CD4-positive, alpha-beta memory T cell (primary cell): ENCODE data around the gene SWAP70. TPM values are rescaled to one million over a fixed set of nuclear protein-coding genes. Genes with fewer than 3 reads are reported as not detected.

ENCODE experiments used
- CTCF ChIA-PET: fragments of 350-600 bp; sonication (Branson Sonifier 250); formaldehyde crosslinking; loops from one replicate; lab custom pipeline; 2021; ENCODE audit warnings: inconsistent platforms; ENCODE audit not compliant: partially characterized antibody; lab: Charles Lee
- POLR2A ChIA-PET: fragments of 350-600 bp; sonication (Branson Sonifier 250); formaldehyde crosslinking; loops from one replicate; lab custom pipeline; 2021; ENCODE audit not compliant: partially characterized antibody; lab: Charles Lee
- DNase-seq, 5 donors: peaks; one replicate each; pipeline versions ENCODE4 v3.0.0 to v3.0.0-alpha.2; 2020 to 2022; ENCODE audit warnings: mixed read lengths in 1 of 5
- H3K27ac ChIP-seq: one replicate; pipeline ENCODE4 v1.7.0; 2013; ENCODE audit warnings: low read depth, low read length
- H3K27me3 ChIP-seq: 2 replicates; pipeline ENCODE4 v1.7.0; 2013; ENCODE audit warnings: mild to moderate bottlenecking, low read length, moderate library complexity; ENCODE audit not compliant: insufficient read depth
- H3K36me3 ChIP-seq: 2 replicates; pipeline ENCODE4 v1.7.0; 2013; ENCODE audit warnings: mild to moderate bottlenecking, low read length, moderate library complexity; ENCODE audit not compliant: insufficient read depth
- H3K4me1 ChIP-seq: 2 replicates; pipeline ENCODE4 v1.7.0; 2013; ENCODE audit warnings: mild to moderate bottlenecking, low read length, moderate library complexity; ENCODE audit not compliant: insufficient read depth
- H3K4me3 ChIP-seq, 2 donors: one replicate each; pipeline ENCODE4 v1.7.0; 2013; ENCODE audit warnings: low read length in 2 of 2, mild to moderate bottlenecking in 1 of 2
- H3K9me3 ChIP-seq, 2 donors: one replicate each; pipeline ENCODE4 v1.7.0; 2013; ENCODE audit warnings: low read length in 2 of 2, control low read depth in 1 of 2; ENCODE audit not compliant: control insufficient read depth in 1 of 2
- H3K27ac Mint-ChIP-seq, 7 donors: one replicate each; pipeline ENCODE4 v1.8.0; 2020 to 2021; ENCODE audit warnings: mixed read lengths in 7 of 7, mild to moderate bottlenecking in 6 of 7, inconsistent platforms in 3 of 7, moderate library complexity in 3 of 7
- H3K27me3 Mint-ChIP-seq, 2 donors: one replicate each; pipeline ENCODE4 v1.8.0; 2020 to 2021; ENCODE audit warnings: mixed read lengths in 2 of 2
- H3K36me3 Mint-ChIP-seq, 2 donors: one replicate each; pipeline ENCODE4 v1.8.0; 2020 to 2021; ENCODE audit warnings: mixed read lengths in 2 of 2, inconsistent platforms in 1 of 2, mild to moderate bottlenecking in 1 of 2
- H3K4me1 Mint-ChIP-seq, 4 donors: one replicate each; pipeline ENCODE4 v1.8.0; 2020 to 2021; ENCODE audit warnings: mixed read lengths in 4 of 4, mild to moderate bottlenecking in 1 of 4
- H3K4me3 Mint-ChIP-seq, 8 donors: one replicate each; pipeline ENCODE4 v1.8.0; 2020 to 2021; ENCODE audit warnings: mixed read lengths in 8 of 8, mild to moderate bottlenecking in 7 of 8, moderate library complexity in 6 of 8, inconsistent platforms in 3 of 8
- H3K9me3 Mint-ChIP-seq, 8 donors: one replicate each; pipeline ENCODE4 v1.8.0; 2020 to 2021; ENCODE audit warnings: mixed read lengths in 8 of 8, mild to moderate bottlenecking in 5 of 8, inconsistent platforms in 3 of 8, moderate library complexity in 1 of 8
- intact Hi-C: fragments of 100-400 bp; cut with micrococcal nuclease; formaldehyde crosslinking; loops from one replicate; pipeline ENCODE4 v1.15.1; 2023
- polyA plus RNA-seq, 2 donors: library from polyadenylated mRNA; unstranded; fragments of 300-500 nt; fragmentation: Illumina TruSeq; gene quantifications; one replicate each; pipeline ENCODE4 v1.2.3, GENCODE V29; 2021
- total RNA-seq, 2 experiments: library from RNA; stranded (reverse); gene quantifications; one replicate each; pipeline ENCODE4 v1.2.3, GENCODE V29; 2021

SWAP70 gene
- total and polyA plus RNA-seq, 4 experiments from 2014 or later: 2.2 to 6.6 (median 4.9) TPM

DNA sequence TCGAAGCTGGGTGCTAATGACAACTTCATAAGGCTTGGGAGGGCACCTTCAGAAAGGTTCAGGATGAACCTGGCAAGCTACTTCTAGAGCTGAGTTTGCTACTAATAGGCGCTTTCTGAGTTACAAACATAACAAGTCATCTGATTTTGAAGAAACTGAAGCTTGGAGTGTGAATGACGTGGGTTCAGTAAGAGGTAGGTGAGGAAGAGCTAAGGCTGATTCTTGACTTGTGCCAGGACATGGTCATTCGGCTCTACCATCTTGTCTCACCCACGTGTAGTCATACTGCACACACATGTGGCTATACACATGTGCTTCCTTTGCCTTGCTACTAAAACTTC, 56.4 kb downstream of the SWAP70 start:
- H3K9me3 ChIP-seq: no peaks in the 10 kb centered on the region
- intact Hi-C loops: no loop called here
- no peaks in the 10 kb centered on the region for H3K36me3 ChIP-seq
- Mint-ChIP-seq H3K27ac (peak overlapping the region in 2 of 7 donors; percentile 34 to 53), H3K36me3 (no peaks in the 10 kb centered on the region), H3K4me3 (no peak overlapping the region), H3K9me3 (peaks cover 0 to 2% (median 0%) of the 10 kb centered on the region in 8 donors), H3K4me1 (peaks cover 9 to 13% (median 11%) of the 10 kb centered on the region in 4 donors), H3K27me3 (no peaks in the 10 kb centered on the region)
- no peaks in the 10 kb centered on the region for H3K27me3 ChIP-seq
- ChIA-PET CTCF (no interaction called here), POLR2A (no interaction called here)
- no peak for DNase-seq
- no peak overlapping the region for H3K4me3 ChIP-seq
- H3K4me1 ChIP-seq: no peaks in the 10 kb centered on the region
- H3K27ac ChIP-seq: no peak overlapping the region

GRCh38 chr11:9722023-9722422, 58.1 kb downstream of the SWAP70 start:
- no peaks in the 10 kb centered on the region for H3K36me3 Mint-ChIP-seq
- DNase-seq: no peak
- H3K36me3 ChIP-seq: no peaks in the 10 kb centered on the region
- H3K4me3 Mint-ChIP-seq: no peak overlapping the region
- intact Hi-C loops: no loop called here
- H3K4me1 ChIP-seq: no peaks in the 10 kb centered on the region
- H3K9me3 Mint-ChIP-seq: peaks cover 0 to 2% (median 0%) of the 10 kb centered on the region in 8 donors
- H3K27me3 ChIP-seq: no peaks in the 10 kb centered on the region
- POLR2A ChIA-PET: no interaction called here
- no peaks in the 10 kb centered on the region for H3K9me3 ChIP-seq
- H3K27ac Mint-ChIP-seq: no peak overlapping the region
- H3K4me1 Mint-ChIP-seq: peaks cover 1 to 7% (median 4%) of the 10 kb centered on the region in 4 donors
- H3K27ac ChIP-seq: no peak overlapping the region
- CTCF ChIA-PET: no interaction called here
- H3K4me3 ChIP-seq: no peak overlapping the region
- H3K27me3 Mint-ChIP-seq: no peaks in the 10 kb centered on the region

GRCh38 chr11:9722893-9723292, 59.0 kb downstream of the SWAP70 start:
- H3K27ac Mint-ChIP-seq: peak overlapping the region in 1 of 7 donors; percentile 53
- H3K36me3 ChIP-seq: no peaks in the 10 kb centered on the region

DNA sequence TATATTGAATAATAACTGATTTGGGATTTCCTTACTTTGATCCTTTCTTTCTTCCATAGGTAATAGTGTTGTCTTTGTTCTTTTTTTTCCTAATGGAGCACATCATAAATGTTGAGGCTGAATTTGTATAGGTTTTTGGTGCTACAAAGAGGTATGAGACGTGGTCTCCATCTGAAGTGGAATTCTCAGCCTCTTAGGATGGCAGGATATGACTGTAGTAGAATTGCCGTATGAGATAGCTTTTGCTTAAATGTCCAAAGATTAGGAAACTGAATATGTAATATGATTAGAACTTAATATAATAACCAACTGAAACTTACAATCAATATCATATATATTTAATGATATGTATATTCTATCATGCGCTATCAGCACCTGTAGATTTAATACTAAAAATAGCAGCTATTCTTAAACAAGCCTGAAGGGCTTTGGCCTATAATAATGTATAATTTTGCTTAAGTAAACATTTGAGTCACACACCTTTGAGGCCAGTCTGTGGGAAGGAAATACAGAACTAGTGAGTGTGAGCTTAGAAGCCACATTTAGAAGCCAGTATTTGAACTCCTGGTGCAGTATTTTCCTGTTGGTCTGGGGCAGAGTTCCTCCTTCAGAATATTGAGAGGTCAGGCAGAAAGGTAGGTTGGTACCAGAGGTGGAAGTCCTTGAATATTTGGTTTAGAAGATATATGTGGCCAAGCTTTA, 62.6 kb downstream of the SWAP70 start:
- peaks cover 0 to 2% (median 0%) of the 10 kb centered on the region in 8 donors for H3K9me3 Mint-ChIP-seq
- Histone ChIP-seq H3K36me3 (no peaks in the 10 kb centered on the region), H3K27me3 (no peaks in the 10 kb centered on the region), H3K4me3 (no peak overlapping the region), H3K9me3 (no peaks in the 10 kb centered on the region), H3K4me1 (no peaks in the 10 kb centered on the region), H3K27ac (no peak overlapping the region)
- intact Hi-C loops: no loop called here
- H3K27ac Mint-ChIP-seq: no peak overlapping the region
- H3K27me3 Mint-ChIP-seq: no peaks in the 10 kb centered on the region
- POLR2A ChIA-PET: no interaction called here
- CTCF ChIA-PET: interaction anchor here (0.9 kb wide), 1 partner anchor 9 kb away, joined by 4 read pairs; no protein-coding TSS in a partner anchor
- H3K4me3 Mint-ChIP-seq: no peak overlapping the region
- no peak for DNase-seq
- no peaks in the 10 kb centered on the region for H3K4me1 Mint-ChIP-seq
- peaks cover 0 to 3% of the 10 kb centered on the region in 2 donors for H3K36me3 Mint-ChIP-seq

More at GRCh38 chr11:9722893-9723292, 59.0 kb downstream of the SWAP70 start:
- Histone ChIP-seq H3K27ac (no peak overlapping the region), H3K4me1 (no peaks in the 10 kb centered on the region), H3K9me3 (no peaks in the 10 kb centered on the region), H3K4me3 (no peak overlapping the region), H3K27me3 (no peaks in the 10 kb centered on the region)
- Mint-ChIP-seq H3K9me3 (peaks cover 0 to 2% (median 0%) of the 10 kb centered on the region in 8 donors), H3K27me3 (no peaks in the 10 kb centered on the region), H3K4me3 (no peak overlapping the region), H3K4me1 (peaks cover 0 to 7% (median 4%) of the 10 kb centered on the region in 4 donors), H3K36me3 (no peaks in the 10 kb centered on the region)
- ChIA-PET CTCF (no interaction called here), POLR2A (no interaction called here)
- intact Hi-C loops: no loop called here
- DNase-seq: no peak

DNA sequence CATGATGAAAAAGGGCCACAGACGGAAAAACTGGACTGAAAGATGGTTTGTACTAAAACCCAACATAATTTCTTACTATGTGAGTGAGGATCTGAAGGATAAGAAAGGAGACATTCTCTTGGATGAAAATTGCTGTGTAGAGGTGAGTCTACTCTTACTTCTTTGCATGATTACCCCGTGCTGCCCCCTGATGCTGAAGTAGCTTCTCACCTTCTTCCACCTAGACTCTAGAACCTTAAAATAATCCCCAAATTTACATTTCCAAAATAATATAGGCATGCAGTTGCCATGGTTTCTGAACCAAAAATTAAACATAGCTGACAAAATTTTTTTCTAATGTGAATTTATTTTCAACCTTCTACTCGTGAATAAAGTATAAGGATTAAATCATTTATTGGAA, 64.2 kb downstream of the SWAP70 start:
- ChIA-PET CTCF (no interaction called here), POLR2A (no interaction called here)
- H3K27ac ChIP-seq: no peak overlapping the region

GRCh38 chr11:9731256-9731655, 67.4 kb downstream of the SWAP70 start:
- no peaks in the 10 kb centered on the region for H3K4me1 ChIP-seq
- CTCF ChIA-PET: interaction anchor here (1.1 kb wide), 1 partner anchor 19 kb away, joined by 4 read pairs; no protein-coding TSS in a partner anchor
- peaks cover 20 to 29% of the 10 kb centered on the region in 2 donors for H3K36me3 Mint-ChIP-seq
- H3K9me3 Mint-ChIP-seq: peaks cover 0 to 14% (median 11%) of the 10 kb centered on the region in 8 donors
- POLR2A ChIA-PET: no interaction called here
- no peak for DNase-seq
- no peaks in the 10 kb centered on the region for H3K27me3 Mint-ChIP-seq
- H3K36me3 ChIP-seq: no peaks in the 10 kb centered on the region
- no peaks in the 10 kb centered on the region for H3K27me3 ChIP-seq
- H3K27ac Mint-ChIP-seq: no peak overlapping the region
- no peak overlapping the region for H3K4me3 Mint-ChIP-seq
- H3K9me3 ChIP-seq: no peaks in the 10 kb centered on the region
- no peak overlapping the region for H3K4me3 ChIP-seq
- H3K27ac ChIP-seq: no peak overlapping the region
- no peaks in the 10 kb centered on the region for H3K4me1 Mint-ChIP-seq
- intact Hi-C loops: no loop called here

More for the DNA sequence above, 64.2 kb downstream of the SWAP70 start:
- peaks cover 0 to 4% (median 0%) of the 10 kb centered on the region in 8 donors for H3K9me3 Mint-ChIP-seq
- H3K36me3 ChIP-seq: no peaks in the 10 kb centered on the region
- H3K4me1 ChIP-seq: no peaks in the 10 kb centered on the region
- no peaks in the 10 kb centered on the region for H3K4me1 Mint-ChIP-seq
- no peak for DNase-seq
- no peak overlapping the region for H3K4me3 ChIP-seq
- H3K27ac Mint-ChIP-seq: no peak overlapping the region
- H3K36me3 Mint-ChIP-seq: peaks cover 5% of the 10 kb centered on the region in 2 donors
- no peaks in the 10 kb centered on the region for H3K27me3 Mint-ChIP-seq
- H3K27me3 ChIP-seq: no peaks in the 10 kb centered on the region
- H3K4me3 Mint-ChIP-seq: no peak overlapping the region
- H3K9me3 ChIP-seq: no peaks in the 10 kb centered on the region
- intact Hi-C loops: no loop called here

- Mint-ChIP-seq H3K4me1 (no peaks in the 10 kb centered on the region), H3K4me3 (no peak overlapping the region), H3K27ac (no peak overlapping the region), H3K36me3 (peaks cover 29 to 35% of the 10 kb centered on the region in 2 donors), H3K9me3 (peaks cover 0 to 21% (median 18%) of the 10 kb centered on the region in 8 donors), H3K27me3 (no peaks in the 10 kb centered on the region)
- Histone ChIP-seq H3K4me3 (no peak overlapping the region), H3K9me3 (no peaks in the 10 kb centered on the region), H3K36me3 (no peaks in the 10 kb centered on the region), H3K27me3 (no peaks in the 10 kb centered on the region), H3K4me1 (no peaks in the 10 kb centered on the region), H3K27ac (no peak overlapping the region)
- intact Hi-C loops: no loop called here
- CTCF ChIA-PET: no interaction called here
- DNase-seq: no peak
- POLR2A ChIA-PET: no interaction called here
These were observed 68.6 kb downstream of the SWAP70 start for GRCh38 chr11:9732453-9732852.
